ENCODE results near the gene FLOT1. TPM values are rescaled to one million over a fixed set of nuclear protein-coding genes. Genes with fewer than 3 reads are reported as not detected.

The FLOT1 gene
- total and polyA plus RNA-seq, 9 of the 15 experiments (the other 6 are each of a cell fraction or from before 2014, with no cell fraction given): 11.7 to 149 (median 118) TPM

- TF ChIP-seq ZMIZ1 (IDR thresholded peaks at IDR 0.05; ENCODE audit: low read depth in 2 of 2, low read length in 2 of 2) (no peak), SMARCA5 (IDR thresholded peaks at IDR 0.05) (no peak), ZNF780A (CRISPR knock-in tag; IDR thresholded peaks at IDR 0.05) (no peak), KAT2B (IDR thresholded peaks at IDR 0.05; ENCODE audit: low read depth, low read length) (no peak), KLF10 (CRISPR knock-in tag; IDR thresholded peaks at IDR 0.05) (no peak), GTF2A2 (tag; IDR thresholded peaks at IDR 0.05) (no peak), CBFA2T3 (IDR thresholded peaks at IDR 0.05) (no peak), ZBTB49 (CRISPR knock-in tag; IDR thresholded peaks at IDR 0.05; ENCODE audit: borderline replicate concordance) (no peak), RNF219 (CRISPR knock-in tag; IDR thresholded peaks at IDR 0.05) (no peak), RBM39 (optimal IDR thresholded peaks at IDR 0.05; ENCODE audit: low read depth, low read length) (no peak), RBM17 (IDR thresholded peaks at IDR 0.05; ENCODE audit: borderline replicate concordance, low read depth, low read length) (no peak), ZBTB17 (CRISPR knock-in tag; IDR thresholded peaks at IDR 0.05) (no peak), TOE1 (IDR thresholded peaks at IDR 0.05; ENCODE audit: borderline replicate concordance) (peak; percentile 64; the same call in 1 of the 2 replicates), TOE1 (CRISPR knock-in tag; IDR thresholded peaks at IDR 0.05; ENCODE audit: borderline replicate concordance, low read depth) (no peak), NCOA2 (IDR thresholded peaks at IDR 0.05; ENCODE audit: partially characterized antibody in 2 of 2) (no peak), SPI1 (IDR thresholded peaks at IDR 0.05; ENCODE audit: borderline replicate concordance, low read depth, low read length) (peak; percentile 82), FOXJ3 (CRISPR knock-in tag; IDR thresholded peaks at IDR 0.05) (no peak), ADNP (tag; IDR thresholded peaks at IDR 0.05) (no peak), KAT7 (CRISPR knock-in tag; IDR thresholded peaks at IDR 0.05; ENCODE audit: borderline replicate concordance) (0 out of 2 replicates have a peak, but pooled peaks have one; percentile 80), CBFB (CRISPR knock-in tag; IDR thresholded peaks at IDR 0.05) (no peak), U2AF1 (optimal IDR thresholded peaks at IDR 0.05; ENCODE audit: low read depth, low read length) (no peak)
Observed at GRCh38 chr6:30690403-30691207, 51.9 kb downstream of the FLOT1 start, which contains the start of gene NRM (continued).
